ENCODE measurements around the gene UBQLN1. TPM values are rescaled to one million over a fixed set of nuclear protein-coding genes. Genes with fewer than 3 reads are reported as not detected.
A peak's percentile ranks its signal among the peaks of the same experiment; 100 is the strongest.

UBQLN1 gene
- total and polyA plus RNA-seq, 9 of the 15 experiments (the other 6 are each of a cell fraction or from before 2014, with no cell fraction given): 7.5 to 120 (median 52.8) TPM

DNA sequence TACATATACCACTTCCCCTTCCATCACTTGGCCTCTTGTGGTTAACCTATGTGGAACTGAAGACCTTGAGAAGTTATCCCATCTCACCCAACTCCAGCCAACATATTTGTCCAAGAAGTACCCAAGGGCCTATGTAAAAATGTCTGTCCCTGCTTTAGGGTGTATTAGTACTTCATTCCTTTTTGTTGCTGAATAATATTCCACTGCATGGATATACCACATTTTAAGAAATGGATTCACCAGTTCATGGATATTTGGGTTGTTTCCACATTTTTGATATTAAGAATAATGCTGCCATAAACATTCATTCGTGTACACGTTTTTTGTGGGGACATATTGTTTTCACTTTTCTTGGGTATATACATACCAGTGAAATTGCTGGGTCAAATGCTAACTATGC is 56.2 kb downstream of the UBQLN1 start:
- Histone ChIP-seq H3K4me1 (replicated peaks in 1 of 2; ENCODE audit: control insufficient read depth in 2 of 2, insufficient read depth in 2 of 2, low read length in 2 of 2) (peaks cover 0 to 4% of the 10 kb centered on the region in 2 experiments; a peak in 2 of 5 replicates), H3K4me2 (ENCODE audit: insufficient read depth, low read length) (no peak overlapping the region), H3K9me1 (ENCODE audit: control insufficient read depth, insufficient read depth, low read length) (no peaks in the 10 kb centered on the region), H3K36me3 (ENCODE audit: control insufficient read depth, insufficient read depth, low read length) (peaks cover 58% of the 10 kb centered on the region; the same call in 2 of the 3 replicates), H3K9me3 (replicated peaks; ENCODE audit: control insufficient read depth, insufficient read depth, low read depth, low read length) (no peaks in the 10 kb centered on the region), H4K20me1 (replicated peaks; ENCODE audit: control insufficient read depth, insufficient read depth, low read length) (no peaks in the 10 kb centered on the region), H3K4me3 (no peak overlapping the region), H3K79me2 (ENCODE audit: control insufficient read depth, insufficient read depth, low read length) (no peaks in the 10 kb centered on the region), H3K27ac (ENCODE audit: extremely low read depth, low read depth, low read length) (no peak overlapping the region), H2AFZ (ENCODE audit: low read depth, low read length) (no peak overlapping the region), H3K9ac (ENCODE audit: insufficient read depth in 1 of 2, low read depth in 2 of 2, low read length in 2 of 2) (no peak overlapping the region), H3K27me3 (ENCODE audit: control insufficient read depth in 2 of 2, insufficient read depth in 2 of 2, low read length in 2 of 2) (no peaks in the 10 kb centered on the region)
- FAIRE-seq (no peak), DNase-seq (ENCODE audit: extremely low read depth in 1 of 4, low spot score in 3 of 4) (no peak), ATAC-seq (no peak)
- ChIA-PET POLR2A (no interaction called here), CTCF (ENCODE audit: low intra/inter-chr PET ratio) (no interaction called here)
- WGBS (ENCODE audit: insufficient coverage, low coverage, missing lambda C conversion rate): 82% methylated on average over 2 of the region's 2 CpGs
- intact Hi-C loops (cut with micrococcal nuclease) (loop anchor here (5.0 kb wide), 1 partner anchor 39 kb away; no protein-coding TSS in a partner anchor), in situ Hi-C loops (cut with MboI) (no loop called here)
- no TSS peak for BruUV-seq (replicated peaks)
- TF ChIP-seq RBM25 (IDR thresholded peaks at IDR 0.05; ENCODE audit: low read depth, low read length, severe bottlenecking) (peak; percentile 16), MIER1 (IDR thresholded peaks at IDR 0.05; ENCODE audit: low read depth) (no peak), ZNF146 (CRISPR knock-in tag; IDR thresholded peaks at IDR 0.05; ENCODE audit: unreplicated experiment) (peak; percentile 64)

DNA sequence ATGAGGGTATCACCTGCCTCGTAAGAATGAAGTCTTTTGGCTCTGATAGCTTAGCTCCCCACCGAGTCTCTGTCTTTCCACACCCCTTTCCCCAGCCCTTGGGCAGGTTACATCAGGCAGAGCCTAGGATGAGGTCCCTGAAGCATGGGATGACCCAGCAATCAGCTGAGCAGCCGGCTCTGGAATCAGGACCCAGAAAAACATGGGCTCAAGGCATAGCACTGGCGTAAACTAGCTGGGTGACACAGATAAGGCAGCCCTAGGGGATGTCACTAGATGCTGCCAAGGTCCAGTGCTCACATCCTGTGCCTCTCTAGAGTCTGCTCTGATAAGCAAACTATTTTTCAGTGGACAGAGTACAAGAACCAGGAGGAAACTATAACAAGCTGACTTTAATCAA is 58.2 kb downstream of the UBQLN1 start:
- no TSS peak for BruUV-seq (replicated peaks)
- TF ChIP-seq, protein P1, sequence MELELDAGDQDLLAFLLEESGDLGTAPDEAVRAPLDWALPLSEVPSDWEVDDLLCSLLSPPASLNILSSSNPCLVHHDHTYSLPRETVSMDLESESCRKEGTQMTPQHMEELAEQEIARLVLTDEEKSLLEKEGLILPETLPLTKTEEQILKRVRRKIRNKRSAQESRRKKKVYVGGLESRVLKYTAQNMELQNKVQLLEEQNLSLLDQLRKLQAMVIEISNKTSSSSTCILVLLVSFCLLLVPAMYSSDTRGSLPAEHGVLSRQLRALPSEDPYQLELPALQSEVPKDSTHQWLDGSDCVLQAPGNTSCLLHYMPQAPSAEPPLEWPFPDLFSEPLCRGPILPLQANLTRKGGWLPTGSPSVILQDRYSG (tag; conservative IDR thresholded peaks at IDR 0.05; ENCODE audit: low read depth): no peak
- TF ChIP-seq RBBP5 (IDR thresholded peaks at IDR 0.05; ENCODE audit: borderline replicate concordance, insufficient read depth, low read length, poor library complexity, severe bottlenecking) (no peak), EWSR1 (IDR thresholded peaks at IDR 0.05; ENCODE audit: borderline replicate concordance, low read depth, partially characterized antibody) (no peak), RFX1 (IDR thresholded peaks at IDR 0.05) (no peak), RAD51 (IDR thresholded peaks at IDR 0.05; ENCODE audit: borderline replicate concordance, low read depth) (no peak), ZNF436 (CRISPR knock-in tag; IDR thresholded peaks at IDR 0.05) (no peak), NFIC (IDR thresholded peaks at IDR 0.05) (no peak), CCAR2 (IDR thresholded peaks at IDR 0.05; ENCODE audit: low read depth, low read length) (no peak), CTBP1 (IDR thresholded peaks at IDR 0.05; ENCODE audit: borderline replicate concordance) (peak; percentile 38; the same call in 1 of the 2 replicates), POLR2H (tag; IDR thresholded peaks at IDR 0.05; ENCODE audit: low read depth) (no peak), ZNF583 (CRISPR knock-in tag; IDR thresholded peaks at IDR 0.05) (no peak), ZNF24 (IDR thresholded peaks at IDR 0.05) (no peak)
- TF ChIP-seq, protein P2, sequence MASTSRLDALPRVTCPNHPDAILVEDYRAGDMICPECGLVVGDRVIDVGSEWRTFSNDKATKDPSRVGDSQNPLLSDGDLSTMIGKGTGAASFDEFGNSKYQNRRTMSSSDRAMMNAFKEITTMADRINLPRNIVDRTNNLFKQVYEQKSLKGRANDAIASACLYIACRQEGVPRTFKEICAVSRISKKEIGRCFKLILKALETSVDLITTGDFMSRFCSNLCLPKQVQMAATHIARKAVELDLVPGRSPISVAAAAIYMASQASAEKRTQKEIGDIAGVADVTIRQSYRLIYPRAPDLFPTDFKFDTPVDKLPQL (IDR thresholded peaks at IDR 0.05; ENCODE audit: extremely low read depth, insufficient read length): no peak

More for the DNA sequence above, 58.2 kb downstream of the UBQLN1 start:
- Histone ChIP-seq H3K79me2 (ENCODE audit: control insufficient read depth, insufficient read depth, low read length) (no peaks in the 10 kb centered on the region), H3K4me3 (no peak overlapping the region), H4K20me1 (replicated peaks; ENCODE audit: control insufficient read depth, insufficient read depth, low read length) (no peaks in the 10 kb centered on the region), H3K4me1 (replicated peaks in 1 of 2; ENCODE audit: control insufficient read depth in 2 of 2, insufficient read depth in 2 of 2, low read length in 2 of 2) (peaks cover 0 to 4% of the 10 kb centered on the region in 2 experiments; a peak in 2 of 5 replicates), H3K9ac (ENCODE audit: insufficient read depth in 1 of 2, low read depth in 2 of 2, low read length in 2 of 2) (no peak overlapping the region), H3K36me3 (ENCODE audit: control insufficient read depth, insufficient read depth, low read length) (peaks cover 44% of the 10 kb centered on the region; the same call in 2 of the 3 replicates), H3K9me3 (replicated peaks; ENCODE audit: control insufficient read depth, insufficient read depth, low read depth, low read length) (no peaks in the 10 kb centered on the region), H3K27me3 (ENCODE audit: control insufficient read depth in 2 of 2, insufficient read depth in 2 of 2, low read length in 2 of 2) (no peaks in the 10 kb centered on the region), H2AFZ (ENCODE audit: low read depth, low read length) (no peak overlapping the region), H3K27ac (ENCODE audit: extremely low read depth, low read depth, low read length) (no peak overlapping the region), H3K9me1 (ENCODE audit: control insufficient read depth, insufficient read depth, low read length) (no peaks in the 10 kb centered on the region), H3K4me2 (ENCODE audit: insufficient read depth, low read length) (no peak overlapping the region)
- FAIRE-seq (peak; percentile 42), ATAC-seq (peak; percentile 88), DNase-seq (ENCODE audit: extremely low read depth in 1 of 4, low spot score in 3 of 4) (peak; percentile 11 to 69 (median 30))
- CTCF ChIA-PET (ENCODE audit: low intra/inter-chr PET ratio): interaction anchor here (0.6 to 1.1 kb wide), 3 partner anchors 29 to 315 kb away, joined by 3 read pairs; no protein-coding TSS in a partner anchor
- in situ Hi-C loops (cut with MboI): no loop called here
- WGBS (ENCODE audit: insufficient coverage, low coverage, missing lambda C conversion rate): 67% methylated on average over 1 of the region's 4 CpGs
- intact Hi-C loops (cut with micrococcal nuclease): loop anchor here (1.0 to 2.0 kb wide), 3 partner anchors 29 to 315 kb away; no protein-coding TSS in a partner anchor
- POLR2A ChIA-PET: no interaction called here

Data from K562 (cell line).